COR-L47 (cell line): ENCODE measurements around the gene IKZF5.

Experiments used
- DNase-seq: peaks from one replicate; lab custom pipeline; 2025; lab: John Stamatoyannopoulos, UW

The IKZF5 gene

DNA sequence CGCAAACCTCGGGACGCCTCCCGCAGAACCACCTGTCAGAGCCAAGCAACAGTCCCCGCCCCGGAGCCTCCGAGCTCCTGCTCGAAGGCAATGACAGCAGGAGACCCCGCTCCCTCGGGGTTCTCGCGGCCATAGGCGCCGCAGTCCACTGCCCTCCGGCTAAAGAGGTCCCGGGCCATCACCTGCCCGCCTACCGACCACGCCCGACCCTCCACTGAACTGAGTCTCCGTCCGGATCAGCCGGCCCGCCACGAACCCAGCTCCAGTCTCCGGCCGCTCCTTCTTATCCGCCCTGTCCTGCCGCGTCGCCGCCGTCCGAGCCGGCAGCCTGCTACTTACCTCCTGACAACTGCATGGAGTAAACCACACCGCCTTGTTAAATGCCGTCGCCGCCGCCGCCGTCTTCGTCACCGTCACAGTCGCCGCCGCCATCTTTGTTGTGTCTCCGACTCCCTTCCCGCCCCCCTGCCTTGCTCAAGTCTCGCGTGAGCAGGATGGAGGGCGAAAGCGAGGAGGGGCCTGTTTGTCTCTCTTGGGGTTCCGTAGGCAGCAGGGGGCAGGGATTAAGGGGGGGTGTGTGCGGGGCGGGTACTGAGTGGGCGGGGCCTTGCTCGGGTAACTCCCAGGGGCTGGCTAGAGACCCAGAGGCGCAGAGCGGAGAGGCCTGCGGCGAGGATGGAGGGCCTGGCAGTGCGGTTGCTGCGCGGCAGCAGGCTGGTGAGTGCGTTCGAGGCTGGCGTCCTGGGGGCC lies at the start of gene IKZF5, which contains the start of gene ACADSB:
Gene IKZF5, minus strand, starts transcription at position 441 of the 750 bp plus-strand sequence. CDS start 10,170 bp downstream, outside the sequence.
Gene ACADSB, plus strand, starts transcription at position 652 of the 750 bp plus-strand sequence. Its CDS starts 24 bp downstream, at position 676.
- DNase-seq = peak; percentile 84

- DNase-seq = no peak
Observed at GRCh38 chr10:123057968-123058367, 49.4 kb upstream of the IKZF5 start.

DNA sequence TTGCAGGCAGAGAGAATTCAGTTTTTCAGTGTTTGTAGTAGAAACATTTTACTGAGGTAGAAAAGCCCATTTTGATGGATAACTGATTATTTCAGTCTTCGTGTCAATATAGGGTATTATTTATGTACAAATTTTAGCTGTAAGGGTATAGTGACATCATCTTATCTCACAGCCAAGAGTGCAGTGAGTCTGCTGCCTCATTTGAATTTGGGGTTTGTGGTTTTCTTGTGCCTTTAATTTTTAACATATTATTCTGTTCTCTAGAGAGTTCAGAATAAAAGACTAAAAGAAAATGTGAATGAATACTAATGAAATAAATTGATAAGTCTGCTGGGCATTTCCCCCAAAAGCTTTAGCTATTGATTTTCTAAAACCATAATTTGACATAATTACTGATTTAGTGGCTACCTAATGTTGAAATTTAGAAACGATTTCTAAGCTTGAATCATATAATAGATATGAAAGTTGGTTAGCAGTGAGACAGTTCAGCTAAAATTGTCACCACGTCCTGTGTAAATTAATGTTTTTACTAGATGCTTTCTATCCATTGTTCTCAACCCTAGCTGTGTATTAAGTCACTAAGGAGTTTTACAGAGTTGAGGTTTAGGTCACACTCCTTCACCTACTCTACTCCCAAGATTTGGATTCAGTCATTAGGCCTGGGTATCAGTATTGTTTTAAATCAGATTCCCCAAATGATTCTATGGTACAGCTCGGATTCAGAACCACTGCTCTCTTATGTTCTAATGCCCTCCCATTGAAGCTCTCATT lies 37.6 kb upstream of the IKZF5 start:
- DNase-seq = no peak

- peak; percentile 36 for DNase-seq
Observed at GRCh38 chr10:123044391-123044790, 35.8 kb upstream of the IKZF5 start.

DNA sequence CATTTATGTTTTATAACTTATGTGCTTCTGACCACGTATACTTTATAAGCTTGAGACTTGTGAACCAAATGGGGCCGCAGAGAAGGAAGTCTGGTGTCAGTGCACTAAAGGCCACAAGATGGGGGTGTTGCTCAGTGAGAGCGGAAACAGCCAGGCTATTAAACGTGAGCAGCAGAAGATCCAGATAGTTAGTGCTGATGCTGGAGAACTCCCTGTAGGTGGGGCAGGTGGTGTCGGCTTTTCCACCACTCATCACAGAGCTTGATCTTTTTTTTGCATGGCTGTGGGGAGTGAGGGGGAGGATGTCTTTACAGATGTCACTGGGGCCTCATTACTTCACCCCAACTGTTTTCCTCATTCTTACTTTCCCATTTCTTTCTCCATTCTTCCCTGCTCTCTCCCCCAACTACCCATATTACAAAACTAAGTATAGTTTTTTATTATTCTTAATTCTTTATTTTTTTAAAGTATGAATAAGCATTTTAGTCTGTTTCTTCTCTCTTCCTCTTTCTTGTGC lies 34.9 kb upstream of the IKZF5 start:
- DNase-seq = peak; percentile 63

GRCh38 chr10:123042708-123043408 lies 34.3 kb upstream of the IKZF5 start:
- DNase-seq = no peak

DNA sequence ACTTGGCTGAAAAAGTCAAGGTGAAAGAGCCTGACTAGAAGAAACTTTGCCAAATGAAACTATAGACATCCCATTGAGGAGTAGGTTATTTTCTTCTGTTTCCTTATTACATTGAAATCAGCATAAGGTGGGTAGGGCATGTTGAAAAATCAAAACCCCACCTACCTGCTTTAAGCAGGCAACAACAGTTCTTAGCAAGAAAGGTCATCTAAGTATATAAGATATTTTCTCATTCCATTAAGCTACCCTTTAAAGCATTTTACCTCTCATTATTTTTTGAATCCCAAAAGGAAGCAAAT lies 31.0 kb upstream of the IKZF5 start:
- no peak for DNase-seq

DNA sequence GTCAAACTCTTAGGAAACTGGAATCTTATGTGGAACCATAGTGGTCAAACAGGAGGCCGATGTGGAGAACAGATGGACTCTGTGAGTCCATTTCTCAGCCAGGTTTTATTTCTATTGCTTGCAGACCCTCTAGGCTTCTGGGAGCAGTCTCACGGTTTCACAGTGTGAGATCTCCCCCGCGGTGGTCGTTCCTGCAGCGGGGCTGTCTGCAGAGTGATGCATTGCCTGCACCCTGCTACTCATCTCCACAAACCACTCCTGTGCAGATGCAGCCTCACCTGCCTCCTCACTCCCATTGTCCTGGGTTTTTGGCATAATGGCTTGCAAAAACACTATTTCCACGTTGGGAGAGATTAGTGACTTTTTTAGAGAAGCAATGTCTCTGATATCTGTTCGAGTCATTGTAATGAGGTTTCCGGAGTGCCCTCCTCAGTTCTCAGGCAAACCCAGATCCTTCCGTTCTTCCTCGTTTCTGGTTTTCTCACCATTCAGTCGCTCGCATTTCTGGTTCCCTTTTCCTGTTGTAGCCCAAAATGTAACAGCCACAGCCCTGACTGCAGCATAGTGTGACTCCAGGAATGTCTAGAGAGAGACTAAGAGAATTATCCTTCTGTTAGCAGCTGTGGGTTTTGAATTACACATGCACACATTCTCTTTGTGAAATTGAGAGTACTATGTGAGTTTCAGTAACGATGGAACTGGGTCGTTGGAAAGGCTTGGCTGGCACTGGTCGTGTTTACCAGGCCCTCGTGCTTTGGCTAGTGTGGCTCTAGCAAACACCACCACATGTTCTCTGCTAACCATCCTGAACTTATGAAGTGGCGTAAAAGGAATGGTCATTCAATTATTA lies 30.4 kb upstream of the IKZF5 start:
- DNase-seq = no peak

- DNase-seq = no peak
Observed at GRCh38 chr10:123035467-123036086, 27.0 kb upstream of the IKZF5 start.

DNA sequence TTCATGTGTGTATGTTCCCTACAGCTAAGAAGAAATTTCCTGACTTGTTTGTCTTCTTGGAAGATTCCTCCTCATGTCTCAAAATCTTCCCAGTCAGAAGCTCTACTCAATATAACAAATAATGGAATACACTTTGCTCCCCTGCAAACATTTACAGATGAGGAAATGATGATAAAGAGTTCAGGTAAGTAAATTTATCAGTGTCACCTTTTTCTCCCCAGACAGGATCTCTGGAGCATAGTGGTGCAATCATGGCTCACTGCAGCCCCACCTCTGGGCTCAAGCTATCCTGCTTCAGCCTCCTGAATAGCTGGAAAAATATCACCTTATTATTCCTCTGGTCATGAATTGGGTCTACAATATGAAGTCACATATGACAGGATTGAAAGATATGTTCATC lies 25.7 kb upstream of the IKZF5 start:
- DNase-seq = no peak

DNA sequence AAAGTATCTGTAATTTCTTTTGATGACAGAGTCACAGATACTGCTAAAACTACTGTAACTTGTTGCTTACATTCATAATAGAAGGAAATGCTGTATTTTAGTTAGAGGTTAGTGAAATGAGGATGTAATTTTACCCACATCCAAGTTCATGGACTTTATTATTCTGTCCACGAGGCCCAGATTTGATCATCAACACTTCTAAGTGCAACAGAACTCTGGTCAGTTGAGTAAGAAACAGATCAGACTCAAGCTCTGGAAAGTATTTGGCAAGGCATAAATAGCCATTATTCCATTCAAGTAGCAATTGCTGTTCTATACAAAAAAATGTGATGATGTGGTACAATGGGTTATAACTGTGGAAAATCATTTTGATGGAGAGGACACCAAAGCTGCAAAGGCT lies 22.5 kb upstream of the IKZF5 start:
- DNase-seq = no peak

GRCh38 chr10:123027861-123028260 lies 19.3 kb upstream of the IKZF5 start:
- DNase-seq = no peak

GRCh38 chr10:123026302-123026701 lies 17.7 kb upstream of the IKZF5 start:
- DNase-seq = no peak

DNA sequence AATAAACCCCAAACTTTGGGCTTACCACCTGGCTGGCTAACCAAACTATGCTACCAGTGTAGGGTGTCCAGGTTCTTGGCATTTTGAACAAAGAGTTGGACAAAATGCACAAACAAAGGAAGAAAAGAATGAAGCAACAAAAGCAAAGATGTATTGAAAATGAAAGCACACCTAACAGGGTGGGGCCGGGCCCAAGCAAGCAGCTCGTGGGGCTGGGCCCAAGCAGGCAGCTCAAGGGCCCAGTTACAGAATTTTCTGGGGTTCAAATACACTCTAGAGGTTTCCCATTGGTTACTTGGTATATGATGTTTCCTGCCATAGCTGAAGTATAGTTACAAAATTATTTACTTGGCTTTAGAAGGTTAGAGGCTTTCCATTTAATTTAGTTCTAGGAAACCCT lies 15.9 kb upstream of the IKZF5 start:
- DNase-seq = no peak

DNA sequence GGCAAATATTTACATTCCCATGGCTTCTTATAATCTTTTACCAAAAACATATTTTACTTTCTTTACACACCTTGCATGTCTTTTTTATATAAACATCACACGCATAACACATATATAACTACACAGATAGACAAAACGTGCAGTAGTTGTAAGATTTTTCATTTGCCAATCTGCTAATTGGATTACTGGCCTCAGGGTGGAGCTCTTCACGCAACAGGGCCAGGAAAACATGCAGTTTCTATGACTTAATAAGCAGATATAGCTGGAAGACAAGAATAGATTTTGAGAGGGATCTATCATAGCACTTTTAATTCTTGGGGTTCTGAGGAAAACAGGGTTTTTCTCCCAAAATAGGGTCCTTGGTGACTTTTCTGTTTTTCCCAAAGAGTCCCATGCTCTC lies 12.9 kb upstream of the IKZF5 start:
- DNase-seq = no peak

DNA sequence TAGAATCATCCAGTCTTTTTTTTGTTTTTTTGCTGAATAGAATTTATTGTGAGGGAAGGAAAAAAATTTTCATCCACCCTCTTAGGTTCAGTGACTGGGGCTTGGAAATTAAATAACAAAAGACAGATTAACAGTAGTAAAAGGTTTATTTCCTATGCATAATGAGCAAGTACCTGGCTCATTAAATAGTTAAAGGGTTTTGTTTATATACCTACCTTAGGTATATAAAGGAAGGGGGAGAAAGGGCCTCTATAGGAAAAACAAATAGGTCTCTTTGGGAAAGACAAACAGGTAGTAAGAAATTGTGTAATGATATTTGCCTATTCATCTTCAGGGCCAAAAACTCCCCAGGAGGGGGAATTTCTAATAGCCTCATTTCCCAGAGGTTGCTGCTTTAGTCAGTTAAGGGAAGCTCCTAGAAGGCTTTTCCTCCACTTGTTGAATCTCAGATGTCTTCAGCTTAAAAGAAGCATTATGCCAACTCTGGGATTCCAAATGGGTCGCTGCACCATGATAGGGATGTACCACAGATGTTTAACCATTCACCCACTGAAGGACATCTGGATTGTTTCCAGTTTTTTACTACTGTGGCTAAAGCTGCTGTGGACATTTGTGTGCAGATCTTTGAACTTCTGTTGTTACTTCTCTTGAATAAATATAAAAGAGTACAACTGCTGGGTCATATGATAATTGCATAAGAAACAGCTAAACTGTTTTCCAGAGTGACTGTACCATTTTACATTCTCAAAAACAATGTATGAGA lies 11.5 kb upstream of the IKZF5 start:
- DNase-seq = no peak

DNA sequence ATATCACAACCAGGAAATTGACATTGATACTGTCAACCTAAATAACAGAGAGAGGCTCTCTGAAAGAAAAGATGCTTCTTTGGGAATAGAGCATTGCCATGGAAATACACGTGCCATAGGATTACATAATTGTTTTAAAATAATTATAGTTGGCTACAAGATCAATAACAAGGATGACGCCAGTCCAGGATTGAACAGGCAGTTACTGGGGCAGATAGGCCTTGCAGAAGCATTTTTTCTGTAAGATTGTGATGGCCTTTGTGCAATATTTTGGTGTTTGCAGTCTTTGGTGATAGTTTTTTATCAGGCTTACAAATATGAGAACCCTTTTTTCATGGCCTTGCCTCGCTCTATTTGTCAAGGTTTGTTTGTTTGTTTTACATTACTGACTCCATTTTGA lies 10.7 kb upstream of the IKZF5 start:
- DNase-seq = no peak

GRCh38 chr10:123018531-123018930 lies 9.9 kb upstream of the IKZF5 start:
- no peak for DNase-seq

- no peak for DNase-seq
Observed at GRCh38 chr10:123017421-123018165, 9.0 kb upstream of the IKZF5 start.

DNA sequence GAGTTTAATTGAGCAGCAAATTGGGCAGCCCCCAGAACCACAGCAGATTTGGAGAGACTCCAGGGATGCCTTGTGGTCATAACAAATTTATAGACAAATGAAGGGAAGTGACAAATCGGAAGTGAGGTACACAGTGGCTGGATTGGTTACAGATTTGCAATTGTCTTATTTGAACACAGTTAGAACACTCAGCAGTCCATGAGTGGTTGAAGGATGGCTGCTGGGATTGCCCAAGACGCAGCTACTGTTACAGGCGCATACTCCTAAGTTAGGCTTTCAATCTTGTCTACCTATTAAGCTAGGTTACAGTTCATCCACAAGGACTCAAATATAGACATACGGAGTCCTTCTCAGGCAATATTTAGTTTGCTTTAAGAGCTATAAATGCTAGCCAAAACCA lies 7.6 kb upstream of the IKZF5 start:
- no peak for DNase-seq
